GM12865 (cell line): Measurements from ENCODE around the gene ROCK1.
"Not testable (repeated sequence)": the region's sequence is repeated elsewhere in the genome, so short reads cannot be mapped to it uniquely, and the experiment has no call there.

Source experiments
- DNase-seq: peaks from one replicate; pipeline ENCODE4 v3.0.0; 2010; ENCODE audit warnings: low read depth
- H3K4me3 ChIP-seq: 2 replicates; pipeline ENCODE4 v1.5.1; 2011; ENCODE audit warnings: mild to moderate bottlenecking, low read depth, low read length, control low read depth
- CTCF ChIP-seq: IDR thresholded peaks from 2 replicates; pipeline ENCODE4 v1.5.1; 2011; ENCODE audit warnings: low read length, control low read depth, low read depth, inconsistent platforms; ENCODE audit not compliant: insufficient read depth; ENCODE audit errors: missing control alignments

Gene ROCK1

GRCh38 chr18:21111346-21112139 is at the start of gene ROCK1:
TSS of gene ROCK1 (minus strand) at chr18:21111813. CDS start at chr18:21110910, 903 bp downstream.
- peak; percentile 98 for DNase-seq
- H3K4me3 ChIP-seq = peak within 1 kb of the TSS; percentile 84
- TF ChIP-seq CTCF = no peak

DNA sequence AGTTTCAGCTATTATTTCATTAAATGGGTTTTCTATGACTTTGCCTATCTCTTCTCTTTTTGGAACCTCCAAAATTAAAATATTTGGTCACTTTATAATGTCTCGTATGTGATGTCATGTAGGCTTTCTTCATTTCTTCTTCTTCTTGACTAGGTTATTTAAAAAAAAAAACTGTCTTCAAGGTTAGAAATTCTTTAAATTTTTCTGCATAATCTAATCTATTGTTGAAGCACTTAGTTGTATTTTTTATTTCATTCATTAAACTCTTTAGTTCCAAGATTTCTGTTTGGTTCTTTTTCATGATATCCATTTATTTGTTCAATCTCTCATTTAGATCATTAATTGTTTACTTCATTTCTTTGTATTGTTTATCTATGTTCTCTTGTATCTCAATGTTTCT is 43.8 kb upstream of the ROCK1 start:
- no peak for DNase-seq
- no peak for TF ChIP-seq CTCF
- no peak overlapping the region for H3K4me3 ChIP-seq

- no peak for DNase-seq
- no peak overlapping the region for H3K4me3 ChIP-seq
- TF ChIP-seq CTCF = no peak
Observed at GRCh38 chr18:21146016-21146415, 34.4 kb upstream of the ROCK1 start.

DNA sequence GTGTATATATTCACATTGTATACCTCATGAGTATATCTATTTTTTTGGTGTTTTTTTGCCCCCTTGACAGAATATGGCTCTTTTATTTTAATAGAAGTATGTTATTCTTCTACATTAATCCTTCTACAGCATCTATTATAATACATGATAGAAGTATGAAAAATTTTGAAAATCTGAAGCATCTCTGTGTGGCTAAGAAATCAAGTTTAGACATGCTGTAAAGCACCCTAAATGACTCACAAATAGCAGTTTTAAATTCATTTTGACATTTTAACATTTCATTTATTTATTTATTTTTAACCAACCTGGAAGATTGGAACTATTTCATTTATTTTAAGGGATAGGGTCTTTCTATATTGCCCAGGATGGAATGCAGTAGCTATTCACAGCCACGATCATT is 33.8 kb upstream of the ROCK1 start:
- no peak overlapping the region for H3K4me3 ChIP-seq
- no peak for DNase-seq
- no peak for TF ChIP-seq CTCF

DNA sequence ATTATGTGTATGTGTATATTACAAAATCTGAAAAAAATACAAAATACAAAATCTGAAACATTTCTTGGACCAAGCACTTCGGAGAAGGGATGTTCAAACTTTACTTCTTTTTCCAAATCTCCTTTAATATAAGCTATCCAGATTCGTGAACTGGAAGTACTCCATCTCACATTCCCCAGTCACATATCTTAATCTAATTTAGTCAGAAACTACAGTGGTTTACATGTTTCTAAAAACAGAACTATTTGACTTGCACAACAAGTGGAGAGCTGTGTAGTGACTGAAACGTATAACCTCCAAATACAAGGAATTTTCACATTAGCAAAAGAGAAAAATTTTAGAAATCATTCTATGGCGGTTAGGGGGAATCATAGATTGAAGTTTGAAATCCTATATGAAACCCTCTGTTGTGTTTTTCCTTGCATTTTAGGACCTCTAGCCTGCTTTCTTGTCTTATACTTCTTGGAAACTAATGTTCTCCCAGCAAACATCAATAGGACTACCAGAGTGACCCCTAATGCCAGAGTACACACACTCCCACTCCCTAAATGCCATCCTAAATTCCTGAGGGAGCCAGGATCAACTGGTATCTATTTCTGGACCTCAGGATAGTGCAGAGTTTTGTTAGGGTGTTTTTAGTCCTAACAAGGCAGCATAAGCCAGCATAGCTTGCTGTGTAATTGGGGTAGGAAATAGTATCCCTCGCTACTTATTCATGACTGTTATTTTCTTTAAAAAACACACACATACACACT is 30.2 kb upstream of the ROCK1 start:
- TF ChIP-seq CTCF = no peak

DNA sequence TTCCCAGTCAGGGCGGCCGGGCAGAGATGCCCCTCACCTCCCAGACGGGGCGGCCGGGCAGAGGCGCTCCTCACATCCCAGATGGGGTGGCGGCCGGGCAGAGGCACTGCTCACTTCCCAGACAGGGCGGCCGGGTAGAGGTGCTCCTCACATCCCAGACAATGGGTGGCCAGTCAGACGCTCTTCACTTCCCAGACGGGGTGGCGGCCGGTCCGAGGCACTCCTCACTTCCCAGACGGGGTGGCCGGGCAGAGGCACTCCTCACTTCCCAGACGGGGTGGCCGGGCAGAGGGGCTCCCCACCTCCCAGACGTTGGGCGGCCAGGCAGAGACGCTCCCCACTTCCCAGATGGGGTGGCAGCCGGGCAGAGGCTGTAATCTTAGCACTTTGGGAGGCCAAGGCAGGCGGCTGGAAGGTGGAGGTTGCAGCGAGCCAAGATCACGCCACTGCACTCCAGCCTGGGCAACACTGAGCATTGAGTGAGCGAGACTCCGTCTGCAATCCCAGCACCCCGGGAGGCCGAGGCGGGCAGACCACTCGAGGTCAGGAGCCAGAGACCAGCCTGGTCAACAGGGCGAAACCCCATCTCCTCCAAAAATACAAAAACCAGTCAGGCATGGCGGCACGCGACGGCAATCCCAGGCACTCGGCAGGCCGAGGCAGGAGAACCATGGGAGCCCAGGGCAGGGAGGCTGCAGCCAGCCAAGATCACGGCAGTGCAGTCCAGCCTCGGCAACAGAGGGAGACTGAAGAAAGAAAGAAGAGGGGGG is 26.3 kb upstream of the ROCK1 start:
- not testable (repeated sequence) for H3K4me3 ChIP-seq, DNase-seq

More for the DNA sequence above, 30.2 kb upstream of the ROCK1 start:
- no peak overlapping the region for H3K4me3 ChIP-seq
- no peak for DNase-seq

- peak; percentile 23 for DNase-seq
- no peak overlapping the region for H3K4me3 ChIP-seq
- TF ChIP-seq CTCF = peak; percentile 32
Observed at GRCh38 chr18:21134895-21135294, 23.3 kb upstream of the ROCK1 start.
